AG09319 (cell line): Measurements from ENCODE around the gene PPCDC.

ENCODE experiments used
- DNase-seq: peaks from one replicate; pipeline ENCODE4 v3.0.0-alpha.2; 2010; ENCODE audit warnings: low read depth; ENCODE audit errors: extremely low read depth
- CTCF ChIP-seq: IDR thresholded peaks from 2 replicates; pipeline ENCODE4 v1.5.1; 2011; ENCODE audit warnings: low read depth, mild to moderate bottlenecking, inconsistent platforms, low read length, moderate library complexity

The PPCDC gene

GRCh38 chr15:75051711-75052110 lies 28.3 kb downstream of the PPCDC start:
- no peak for DNase-seq
- no peak for TF ChIP-seq CTCF

GRCh38 chr15:75052972-75053747 lies 29.8 kb downstream of the PPCDC start:
- TF ChIP-seq CTCF, result no peak
- DNase-seq, result no peak

GRCh38 chr15:75053748-75054125 lies 30.3 kb downstream of the PPCDC start:
- no peak for TF ChIP-seq CTCF
- no peak for DNase-seq

- TF ChIP-seq CTCF, result no peak
- DNase-seq, result no peak
Observed at GRCh38 chr15:75054172-75054897, 30.9 kb downstream of the PPCDC start.

- no peak for TF ChIP-seq CTCF
Observed at GRCh38 chr15:75056036-75056435, 32.6 kb downstream of the PPCDC start.

GRCh38 chr15:75058127-75058905 lies 34.9 kb downstream of the PPCDC start:
- no peak for DNase-seq
- TF ChIP-seq CTCF, result no peak

More at GRCh38 chr15:75056036-75056435, 32.6 kb downstream of the PPCDC start:
- no peak for DNase-seq
